HG03432 (cell line): ENCODE results near the gene LAMB3.
"Not testable (repeated sequence)": the region's sequence is repeated elsewhere in the genome, so short reads cannot be mapped to it uniquely, and the experiment has no call there.

ENCODE experiments used
- ATAC-seq: cut with Tn5 transposase; IDR thresholded peaks from one replicate; pipeline ENCODE4 v1.9.1; 2021; ENCODE audit warnings: mild to moderate bottlenecking, moderate library complexity; ENCODE audit not compliant: unreplicated experiment

Gene LAMB3

GRCh38 chr1:209652121-209652735, at the start of gene LAMB3:
TSS of gene LAMB3 (minus strand) at chr1:209652425. CDS start at chr1:209650944, 1,481 bp downstream.
- no peak for ATAC-seq

GRCh38 chr1:209700686-209701085, 48.5 kb upstream of the LAMB3 start:
- not testable (repeated sequence) for ATAC-seq

- no peak for ATAC-seq
Observed at GRCh38 chr1:209697126-209697525, 44.9 kb upstream of the LAMB3 start.

- no peak for ATAC-seq
Observed at GRCh38 chr1:209696673-209697072, 44.4 kb upstream of the LAMB3 start.

- ATAC-seq, result peak; percentile 78
Observed at GRCh38 chr1:209692745-209693504, 40.7 kb upstream of the LAMB3 start.

GRCh38 chr1:209692296-209692695, 40.1 kb upstream of the LAMB3 start:
- ATAC-seq, result no peak

GRCh38 chr1:209691237-209691636, 39.0 kb upstream of the LAMB3 start:
- ATAC-seq, result no peak

- ATAC-seq, result no peak
Observed at GRCh38 chr1:209689477-209689876, 37.3 kb upstream of the LAMB3 start.

- no peak for ATAC-seq
Observed at GRCh38 chr1:209688746-209689234, 36.6 kb upstream of the LAMB3 start.

- peak; percentile 17 for ATAC-seq
Observed at GRCh38 chr1:209686322-209686721, 34.1 kb upstream of the LAMB3 start.

GRCh38 chr1:209685821-209686220, 33.6 kb upstream of the LAMB3 start:
- ATAC-seq, result peak; percentile 88

GRCh38 chr1:209678981-209679539, 26.8 kb upstream of the LAMB3 start:
- ATAC-seq, result no peak

- no peak for ATAC-seq
Observed at GRCh38 chr1:209675565-209676154, 23.4 kb upstream of the LAMB3 start.

GRCh38 chr1:209674957-209675564, 22.8 kb upstream of the LAMB3 start, which contains the start of gene G0S2:
TSS of gene G0S2 (plus strand) at chr1:209675412. CDS start at chr1:209675685, 273 bp downstream.
- ATAC-seq, result no peak

GRCh38 chr1:209673631-209674417, 21.6 kb upstream of the LAMB3 start:
- ATAC-seq, result no peak

GRCh38 chr1:209672705-209673630, 20.7 kb upstream of the LAMB3 start:
- ATAC-seq, result peak; percentile 94

- ATAC-seq, result no peak
Observed at GRCh38 chr1:209670441-209671082, 18.3 kb upstream of the LAMB3 start.

GRCh38 chr1:209667708-209668107, 15.5 kb upstream of the LAMB3 start:
- ATAC-seq, result no peak

- no peak for ATAC-seq
Observed at GRCh38 chr1:209667103-209667502, 14.9 kb upstream of the LAMB3 start.
